Muscle of arm (tissue), 12 donors: ENCODE results near the gene RAB4B. TPM values are rescaled to one million over a fixed set of nuclear protein-coding genes. Genes with fewer than 3 reads are reported as not detected.
"Not testable (repeated sequence)": the region's sequence is repeated elsewhere in the genome, so short reads cannot be mapped to it uniquely, and the experiment has no call there.

Experiments used
- DNase-seq: peaks from one replicate; pipeline ENCODE4 v3.0.0-alpha.2; 2013
- polyA plus RNA-seq, 12 donors: library from polyadenylated mRNA; unstranded; fragments of 120-200 nt; gene quantifications; one replicate each; pipeline ENCODE4 v1.2.1, GENCODE V29; 2013; ENCODE audit not compliant: insufficient read length in 12 of 12

The RAB4B gene
- polyA plus RNA-seq, 12 donors: 6.3 to 10.5 (median 8.3) TPM; not detected in 2

DNA sequence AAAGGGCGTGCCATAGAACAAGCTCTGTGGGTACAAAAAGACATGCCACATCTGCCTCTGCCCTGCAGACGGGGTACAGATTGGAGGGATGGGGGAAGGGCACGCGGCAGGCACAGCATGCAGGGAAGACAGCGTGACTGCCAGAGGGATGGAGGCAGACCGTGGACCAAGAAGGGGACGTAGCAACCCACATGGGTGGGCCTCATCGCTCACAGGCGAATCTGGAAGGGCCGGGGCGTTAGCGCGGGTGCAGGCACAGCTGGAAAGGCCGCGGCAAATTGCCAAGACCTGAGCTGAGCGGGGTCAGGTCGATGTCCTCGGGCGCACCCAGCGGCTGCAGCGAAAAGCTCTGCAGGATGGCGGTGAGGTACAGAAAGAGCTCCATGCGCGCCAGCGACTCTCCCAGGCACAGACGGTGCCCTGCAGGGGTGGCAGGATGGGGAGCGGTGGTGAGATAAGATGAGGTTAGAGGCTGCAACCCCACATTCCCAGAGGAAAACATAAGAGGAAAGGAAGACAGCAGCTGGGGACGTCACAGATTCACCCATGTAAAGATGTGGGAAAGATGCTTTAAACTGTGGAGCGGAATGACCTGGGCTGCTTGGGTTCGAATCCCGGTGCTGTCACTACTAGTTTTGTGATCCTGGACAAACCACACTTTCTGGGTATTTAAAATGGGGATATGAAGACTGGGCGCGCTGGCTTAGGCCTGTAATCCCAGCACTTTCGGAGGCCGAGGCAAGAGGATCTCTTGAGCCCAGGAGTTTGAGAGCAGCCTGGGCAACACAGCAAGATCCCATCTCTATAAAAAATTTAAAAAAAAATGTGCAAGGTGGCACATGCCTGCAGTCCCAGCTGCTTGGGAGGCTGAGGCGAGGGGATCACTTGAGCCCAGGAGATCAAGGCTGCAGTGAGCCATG is 40.7 kb downstream of the RAB4B start:
- DNase-seq: not testable (repeated sequence)

DNA sequence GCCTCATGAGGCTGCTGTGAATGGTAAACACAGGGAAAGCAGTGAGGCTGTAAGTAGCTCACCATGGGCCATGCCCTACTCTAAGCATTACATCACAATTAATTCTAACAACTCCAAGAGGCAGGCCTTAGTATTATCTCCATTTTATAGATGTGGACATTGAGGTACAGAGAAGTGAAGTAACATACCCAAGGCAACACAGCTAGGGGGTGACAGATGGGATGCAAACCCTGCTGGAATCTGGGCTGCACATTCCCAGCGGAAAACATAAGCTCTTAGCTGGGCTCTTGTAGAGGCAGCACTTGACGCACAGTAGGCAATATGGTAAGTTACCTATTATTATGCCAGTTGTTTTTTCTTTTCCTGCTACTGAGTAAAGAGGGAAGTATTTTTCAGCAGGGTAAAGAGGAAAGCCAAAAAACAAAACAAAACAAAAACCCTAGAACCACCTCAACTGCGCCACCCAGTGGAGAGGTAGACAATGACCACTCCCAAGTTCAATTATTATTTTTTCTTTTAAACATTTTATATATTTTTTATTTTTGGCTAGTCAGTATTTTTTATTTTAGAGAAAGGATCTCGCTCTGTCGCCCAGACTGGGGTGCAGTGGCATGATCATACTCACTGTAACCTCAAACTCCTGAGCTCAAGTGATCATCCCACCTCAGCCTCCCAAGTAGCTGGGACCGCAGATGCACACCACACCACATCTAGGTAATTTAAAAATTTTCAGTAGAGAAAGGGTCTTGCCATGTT is 41.6 kb downstream of the RAB4B start:
- not testable (repeated sequence) for DNase-seq

DNA sequence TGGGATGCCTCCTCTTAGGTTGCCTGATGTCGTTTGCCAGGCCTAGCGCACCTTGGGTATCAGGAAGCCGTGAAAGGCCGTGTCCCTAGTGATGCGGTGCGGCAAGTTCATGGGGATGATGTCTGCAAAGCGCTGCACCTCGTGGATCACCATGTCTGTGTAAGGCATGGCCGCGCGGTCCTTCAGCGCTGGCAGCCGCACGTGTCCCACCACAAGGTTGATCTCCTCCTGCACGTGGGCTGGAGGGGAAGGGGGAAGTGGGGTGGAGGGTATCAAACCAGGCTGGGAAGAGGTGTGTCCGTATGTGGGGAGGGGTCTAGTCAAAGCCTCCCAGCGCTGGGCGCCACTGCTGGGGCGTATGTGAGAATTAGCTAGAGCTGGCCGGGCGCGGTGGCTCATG is 44.1 kb downstream of the RAB4B start:
- no peak for DNase-seq

DNA sequence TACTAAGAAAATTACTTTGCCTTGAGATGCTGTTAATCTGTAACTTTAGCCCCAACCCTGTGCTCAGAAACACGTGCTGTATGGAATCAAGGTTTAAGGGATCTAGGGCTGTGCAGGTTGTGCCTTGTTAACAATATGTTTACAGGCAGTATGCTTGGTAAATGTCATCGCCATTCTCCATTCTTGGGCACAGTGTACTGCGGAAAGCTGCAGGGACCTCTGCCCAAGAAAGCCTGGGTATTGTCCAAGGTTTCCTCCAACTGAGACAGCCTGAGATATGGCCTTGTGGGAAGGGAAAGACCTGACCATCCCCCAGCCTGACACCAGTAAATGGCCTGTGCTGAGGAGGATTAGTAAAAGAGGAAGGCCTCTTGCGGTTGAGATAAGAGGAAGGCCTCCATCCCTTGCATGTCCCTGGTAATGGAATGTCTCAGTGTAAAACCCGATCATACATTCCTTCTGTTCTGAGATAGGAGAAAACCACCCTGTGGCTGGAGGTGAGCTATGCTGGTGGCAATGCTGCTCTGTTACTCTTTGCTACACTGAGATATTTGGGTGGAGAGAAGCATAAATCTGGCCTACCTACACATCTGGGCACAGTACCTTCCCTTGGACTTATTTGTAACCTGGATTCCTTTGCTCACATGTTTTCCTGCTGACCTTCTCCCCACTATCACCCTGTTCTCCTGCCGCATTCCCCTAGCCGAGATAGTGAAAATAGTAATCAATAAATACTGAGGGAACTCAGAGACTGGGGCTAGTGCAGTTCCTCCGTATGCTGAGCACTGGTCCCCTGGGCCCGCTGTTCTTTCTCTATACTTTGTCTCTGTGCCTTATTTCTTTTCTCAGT is 44.9 kb downstream of the RAB4B start:
- DNase-seq: not testable (repeated sequence)

DNA sequence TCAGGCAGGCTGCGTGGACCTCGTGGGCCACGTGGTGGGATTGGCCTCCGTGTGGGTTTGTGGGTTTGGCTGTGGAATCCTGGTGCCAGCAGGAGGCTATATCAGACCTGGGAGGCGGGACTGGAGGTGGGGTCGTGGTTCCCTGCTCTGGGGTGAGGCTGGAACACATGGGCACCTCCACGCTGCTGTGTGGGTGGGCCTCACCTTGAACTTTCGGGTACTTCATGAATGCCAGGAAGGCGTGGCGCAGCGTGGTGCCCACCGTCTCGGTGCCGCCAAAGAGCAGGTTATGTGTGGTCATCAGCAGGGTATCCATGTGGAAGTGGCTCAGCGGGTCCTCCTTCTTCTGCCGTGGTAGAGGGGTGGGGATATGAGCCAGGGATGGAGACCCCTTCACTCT is 46.9 kb downstream of the RAB4B start:
- not testable (repeated sequence) for DNase-seq

DNA sequence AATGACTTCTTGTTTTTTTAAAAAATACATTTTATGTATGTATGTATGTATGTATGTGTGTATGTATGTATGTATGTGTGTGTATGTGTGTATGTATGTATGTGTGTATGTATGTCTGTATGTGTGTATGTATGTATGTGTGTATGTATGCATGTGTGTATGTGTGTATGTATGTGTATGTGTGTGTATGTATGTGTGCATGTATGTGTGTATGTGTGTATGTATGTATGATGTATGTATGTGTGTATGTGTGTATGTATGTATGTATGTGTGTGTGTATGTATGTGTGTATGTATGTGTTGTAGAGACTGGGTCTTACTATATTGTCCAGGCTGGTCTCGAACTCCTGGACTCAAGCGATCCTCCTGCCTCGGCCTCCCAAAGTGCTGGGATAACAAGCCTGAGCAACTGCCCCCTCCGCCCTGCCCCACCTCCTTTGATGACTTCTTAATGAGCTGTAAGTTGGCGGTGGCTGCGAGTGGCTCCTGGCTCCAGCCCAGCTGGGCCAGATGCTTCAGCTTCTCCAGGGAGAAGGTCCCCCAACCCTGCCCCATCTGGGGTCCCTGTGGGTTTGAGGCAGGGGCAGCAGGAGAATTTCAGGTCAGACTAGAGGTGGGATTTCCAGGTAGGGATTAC is 47.5 kb downstream of the RAB4B start:
- not testable (repeated sequence) for DNase-seq

DNA sequence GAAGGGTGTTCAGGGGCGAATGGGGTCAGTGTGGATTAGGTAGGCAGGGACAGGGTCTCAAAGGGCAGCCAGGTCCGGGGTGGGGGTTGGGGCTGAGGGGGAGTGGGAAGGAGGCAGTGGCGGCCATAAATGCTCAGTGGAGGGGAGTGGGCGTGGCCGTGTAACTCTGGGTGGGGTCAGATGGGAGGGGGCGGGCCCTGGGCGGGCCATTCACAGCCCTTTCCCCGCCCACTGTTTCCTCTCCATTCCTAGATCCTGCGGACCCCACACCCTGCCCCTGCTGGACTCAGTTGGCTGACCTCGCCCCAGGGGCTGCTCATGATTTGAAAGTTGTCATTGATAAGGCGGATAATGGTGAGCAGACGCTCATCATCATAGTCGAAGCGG is 48.3 kb downstream of the RAB4B start:
- not testable (repeated sequence) for DNase-seq

DNA sequence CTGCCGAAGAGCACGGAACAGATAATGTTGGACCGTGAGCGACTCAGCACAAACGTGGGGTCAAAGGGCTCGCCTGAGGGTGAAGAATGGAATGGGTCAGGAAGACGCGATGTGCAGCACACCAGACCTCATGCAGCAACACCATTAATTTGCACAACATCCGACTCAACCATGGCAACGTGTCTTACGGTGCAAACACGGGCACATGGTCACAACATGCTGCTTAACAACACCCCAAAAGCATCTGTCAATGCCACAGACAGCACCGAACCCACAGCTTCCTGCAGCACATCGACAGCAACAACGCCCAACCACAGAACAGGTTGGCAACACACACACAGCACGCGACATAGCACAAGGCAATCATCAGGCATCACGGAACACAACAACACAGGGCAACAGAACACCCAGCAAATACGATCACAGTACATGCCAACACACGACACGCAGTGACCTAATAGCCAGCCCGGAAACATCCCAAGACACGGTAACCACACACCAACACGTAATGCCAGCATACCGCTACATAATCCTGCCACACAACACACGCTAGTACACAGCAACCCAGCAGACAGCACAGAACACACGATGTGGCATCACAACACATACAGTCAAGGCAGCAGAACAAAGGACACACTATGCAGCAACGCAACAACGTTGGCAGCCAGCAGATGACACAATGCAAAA is 48.8 kb downstream of the RAB4B start:
- DNase-seq: not testable (repeated sequence)

DNA sequence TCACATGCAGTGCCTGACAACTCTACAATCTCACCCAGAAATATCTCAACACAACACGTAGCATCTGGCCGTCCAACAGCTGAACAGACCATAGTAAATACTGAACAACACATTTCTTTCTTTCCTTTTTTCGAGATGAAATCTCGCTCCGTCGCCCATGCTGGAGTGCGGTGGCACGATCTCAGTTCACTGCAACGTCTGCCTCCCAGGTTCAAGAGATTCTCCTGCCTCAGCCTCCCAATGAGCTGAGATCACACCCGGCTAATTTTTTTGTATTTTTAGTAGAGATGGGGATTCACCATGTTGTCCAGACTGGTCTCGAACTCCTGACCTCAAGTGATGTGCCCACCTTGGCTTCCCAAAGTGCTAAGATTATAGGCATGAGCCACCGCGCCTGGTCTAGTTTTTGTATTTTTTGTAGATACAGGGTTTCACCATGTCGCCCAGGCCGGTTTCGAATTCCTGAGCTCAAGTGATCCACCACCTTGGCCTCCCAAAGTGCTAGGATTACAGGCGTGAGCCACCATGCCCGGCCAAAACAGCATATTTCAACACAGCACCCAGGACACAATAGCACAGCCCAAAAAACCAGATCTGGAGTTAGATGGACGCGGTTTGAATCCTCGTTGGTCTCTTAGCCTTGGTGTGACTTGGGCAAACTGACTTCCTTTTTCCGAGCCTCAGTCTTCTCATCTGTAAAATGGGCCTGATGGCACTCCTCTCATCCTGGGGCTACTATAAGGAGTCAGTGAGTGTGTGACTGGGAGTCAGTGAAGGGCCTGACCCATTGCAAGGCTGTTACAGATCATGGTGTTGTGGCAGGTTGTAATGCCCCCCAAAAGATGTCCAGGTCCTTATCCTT is 49.6 kb downstream of the RAB4B start:
- no peak for DNase-seq

DNA sequence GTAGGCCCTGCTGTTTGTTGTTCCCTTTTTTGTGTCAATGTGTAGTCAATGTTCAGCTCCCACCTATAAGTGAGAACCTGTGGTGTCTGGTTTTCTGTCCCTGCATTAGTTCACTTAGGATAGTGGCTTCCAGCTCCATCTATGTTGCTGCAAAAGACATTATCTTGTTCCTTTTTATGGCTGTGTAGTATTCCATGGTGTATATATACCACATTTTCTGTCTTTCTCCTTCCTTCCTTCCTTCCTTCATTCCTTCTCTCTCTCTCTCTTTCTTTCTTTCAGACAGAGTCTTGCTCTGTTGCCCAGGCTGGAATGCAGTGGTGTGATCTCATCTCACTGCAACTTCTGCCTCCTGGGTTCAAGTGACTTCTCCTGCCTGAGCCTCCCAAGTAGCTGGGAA is 51.2 kb downstream of the RAB4B start:
- no peak for DNase-seq

DNA sequence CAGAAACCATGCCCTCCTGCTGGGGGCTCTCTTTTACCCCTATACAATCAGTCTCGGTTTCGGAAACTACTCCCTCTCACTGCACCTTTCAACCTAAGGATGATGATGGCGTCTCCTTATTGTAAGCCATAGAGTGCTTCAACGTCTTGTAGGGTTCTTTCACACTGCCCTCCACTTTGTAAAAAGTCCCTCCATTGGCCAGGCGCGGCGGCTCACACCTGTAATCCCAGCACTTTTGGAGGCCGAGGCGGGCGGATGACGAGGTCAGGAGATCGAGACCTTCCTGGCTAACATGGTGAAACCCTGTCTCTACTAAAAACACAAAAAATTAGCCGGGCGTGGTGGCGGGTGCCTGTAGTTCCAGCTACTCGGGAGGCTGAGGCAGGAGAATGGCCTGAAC is 52.7 kb downstream of the RAB4B start:
- DNase-seq: not testable (repeated sequence)

DNA sequence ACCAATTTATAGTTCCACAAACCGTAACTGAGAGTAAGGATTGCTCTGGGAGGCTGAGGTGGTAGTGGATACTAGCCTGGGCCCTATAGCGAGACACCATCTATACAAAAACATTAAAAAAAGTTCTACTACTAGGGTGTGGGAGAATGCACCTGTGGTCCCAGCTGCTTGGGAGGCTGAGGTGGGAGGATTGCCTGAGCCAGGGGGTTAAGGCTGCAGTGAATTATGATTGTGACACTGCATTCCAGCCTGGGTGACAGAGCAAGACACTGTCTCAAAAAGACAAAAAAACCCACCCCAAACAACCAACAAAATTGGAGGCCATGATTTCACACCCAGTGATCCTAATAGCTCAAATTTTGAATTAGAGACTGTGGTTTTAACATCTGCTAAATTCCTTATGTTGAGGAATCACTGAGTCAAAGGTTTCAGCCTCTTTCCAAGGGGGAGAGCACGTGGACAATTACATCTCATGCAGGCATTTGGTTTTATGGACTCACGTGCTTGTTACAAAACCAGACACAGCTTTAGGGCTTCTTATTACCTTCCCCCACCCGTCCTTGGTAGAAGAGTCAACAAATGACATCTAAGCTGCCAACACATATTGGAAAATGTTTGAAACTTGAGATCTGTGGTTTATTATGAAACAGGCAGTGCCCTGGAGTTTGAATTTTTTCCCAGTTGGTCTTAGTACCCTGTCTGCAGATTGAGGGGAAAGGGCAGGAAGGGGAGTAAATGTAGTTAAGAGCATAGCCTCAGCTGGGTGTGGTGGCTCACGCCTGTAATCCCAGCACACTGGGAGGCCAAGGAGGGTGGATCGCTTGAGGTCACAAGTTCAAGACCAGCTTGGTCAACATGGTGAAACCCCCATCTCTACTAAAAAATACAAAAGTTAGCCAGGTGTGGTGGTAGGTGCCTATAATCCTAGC is 53.7 kb downstream of the RAB4B start:
- DNase-seq: no peak

DNA sequence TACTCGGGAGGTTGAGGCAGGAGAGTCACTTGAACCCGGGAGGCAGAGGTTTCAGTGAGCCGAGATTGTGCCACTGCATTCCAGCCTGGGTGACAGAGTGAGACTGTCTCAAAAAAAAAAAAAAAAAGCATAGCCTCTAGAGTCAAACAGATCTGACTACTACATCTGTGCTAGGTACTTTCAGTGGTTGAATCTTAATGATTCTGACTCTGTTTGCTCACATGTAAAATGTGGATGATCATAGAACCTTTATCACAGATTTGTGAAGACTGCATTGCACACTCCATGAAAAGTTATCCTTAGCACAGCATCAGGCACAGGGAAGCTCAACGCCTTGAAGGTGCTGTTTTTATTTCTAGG is 54.4 kb downstream of the RAB4B start:
- not testable (repeated sequence) for DNase-seq

DNA sequence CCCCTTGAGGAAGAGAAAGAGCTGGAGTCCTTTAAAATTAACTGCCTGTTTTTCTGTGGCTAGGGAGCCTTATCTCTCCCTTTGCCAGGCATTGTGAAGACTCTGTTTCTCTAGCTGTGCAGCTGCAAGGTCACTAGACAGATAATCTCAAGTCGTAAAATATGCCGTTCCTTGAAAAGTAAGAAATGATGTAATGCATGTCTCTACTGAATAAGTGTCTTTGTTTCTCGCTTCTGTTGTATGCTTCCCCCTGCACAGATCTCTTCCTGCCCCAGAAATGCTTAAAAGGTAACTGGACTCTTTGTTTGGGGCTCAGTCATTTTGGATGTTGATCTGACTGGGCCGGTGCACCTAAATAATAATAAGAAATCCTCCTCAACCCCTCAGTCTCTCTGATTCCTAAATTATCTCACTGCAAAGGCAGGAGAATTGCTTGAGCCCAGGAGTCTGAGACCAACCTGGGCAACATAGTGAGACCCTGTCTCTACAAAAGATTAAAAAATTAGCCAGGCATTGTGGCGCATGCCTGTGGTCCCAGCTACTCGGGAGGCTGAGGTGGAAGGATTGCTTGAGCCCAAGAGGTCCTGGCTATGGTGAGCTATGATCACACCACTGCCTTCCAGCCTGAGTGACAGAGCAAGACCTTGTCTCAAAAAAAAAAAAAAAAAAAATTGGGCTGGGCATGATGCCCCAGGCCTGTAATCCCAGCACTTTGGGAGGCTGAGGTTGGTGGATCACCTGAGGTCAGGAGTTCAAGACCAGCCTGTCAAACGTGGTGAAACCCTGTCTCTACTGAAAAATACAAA is 55.9 kb downstream of the RAB4B start:
- DNase-seq: not testable (repeated sequence)

DNA sequence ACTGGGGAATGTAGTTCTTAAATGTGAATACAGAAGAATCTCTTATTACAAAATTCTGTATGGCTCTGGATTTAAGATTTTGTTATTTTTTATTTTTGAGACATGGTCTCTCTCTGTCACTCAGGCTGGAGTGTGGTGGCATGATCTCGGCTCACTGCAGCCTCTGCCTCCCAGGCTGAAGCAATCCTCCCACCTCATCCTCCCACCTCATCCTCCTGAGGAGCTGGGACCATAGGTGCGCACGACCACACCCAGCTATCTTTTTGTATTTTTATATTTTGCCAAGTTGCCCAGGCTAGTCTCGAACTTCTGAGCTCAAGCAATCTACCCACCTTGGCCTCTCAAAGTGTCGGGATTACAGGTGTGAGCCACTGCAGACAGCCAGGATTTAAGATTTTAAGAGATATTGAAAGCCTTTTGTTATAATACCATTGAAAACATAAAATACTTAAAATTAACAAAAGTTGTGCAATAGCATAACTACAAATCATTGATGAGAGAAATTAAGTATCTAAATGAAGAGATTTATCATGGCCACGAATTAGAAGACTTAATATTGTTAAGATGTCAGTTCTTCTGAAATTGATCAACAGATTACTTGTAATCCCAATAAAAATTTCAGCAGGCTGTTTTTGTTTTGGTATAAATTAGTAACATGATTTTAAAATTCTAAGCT is 58.8 kb downstream of the RAB4B start:
- DNase-seq: no peak

DNA sequence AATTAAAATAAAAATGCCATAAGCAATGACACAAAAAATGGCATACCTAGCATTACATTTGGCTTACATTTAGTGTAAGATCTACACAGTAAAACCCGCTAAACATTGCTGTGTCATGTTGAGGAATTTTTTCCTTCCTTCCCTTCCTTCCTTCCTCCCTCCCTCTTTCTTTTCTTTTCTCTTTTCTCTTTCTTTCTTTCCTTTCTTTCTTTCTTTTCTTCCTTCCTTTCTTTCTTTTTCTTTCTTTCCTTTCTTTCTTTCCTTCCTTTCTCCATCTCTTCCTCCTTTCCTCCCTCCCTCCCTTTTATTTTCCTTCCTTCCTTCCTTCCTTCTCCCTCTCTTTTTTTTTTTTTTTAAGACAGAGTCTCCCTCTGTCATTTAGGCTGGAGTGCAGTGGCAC is 60.4 kb downstream of the RAB4B start:
- DNase-seq: not testable (repeated sequence)

DNA sequence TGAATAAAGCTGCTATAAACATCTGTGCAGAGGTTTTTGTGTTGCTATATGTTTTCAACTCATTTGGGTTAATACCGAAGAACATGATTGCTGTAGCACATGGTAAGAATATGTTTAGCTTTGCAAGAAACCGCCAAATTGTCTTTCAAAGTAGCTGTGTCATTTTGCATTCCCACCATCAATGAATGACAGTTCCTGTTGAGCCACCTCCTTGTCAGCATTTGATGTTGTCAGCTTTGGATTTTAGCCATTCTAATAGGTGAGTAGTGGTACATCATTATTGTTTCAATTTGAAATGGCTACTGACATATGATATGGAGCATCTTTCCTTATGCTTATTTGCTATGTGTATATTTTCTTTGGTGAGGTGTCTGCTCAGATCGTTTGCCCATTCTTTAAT is 64.0 kb downstream of the RAB4B start:
- DNase-seq: not testable (repeated sequence)
